ENCODE measurements around the gene LHX5. TPM values are rescaled to one million over a fixed set of nuclear protein-coding genes. Genes with fewer than 3 reads are reported as not detected.
"Not testable (repeated sequence)": the region's sequence is repeated elsewhere in the genome, so short reads cannot be mapped to it uniquely, and the experiment has no call there.

LHX5 gene
- total RNA-seq: 0.35 TPM in 1 of 2 replicates, not detected in the other

- no peak for DNase-seq (ENCODE audit: low read depth)
These were observed at the start of gene LHX5 for GRCh38 chr12:113471619-113472171. Gene LHX5, minus strand, starts transcription at chr12:113471871. Its CDS starts 373 bp downstream, at chr12:113471498.

GRCh38 chr12:113519464-113520307, 48.0 kb upstream of the LHX5 start:
- no peak for DNase-seq (ENCODE audit: low read depth)

GRCh38 chr12:113515082-113515856, 43.6 kb upstream of the LHX5 start:
- DNase-seq (ENCODE audit: low read depth): no peak

GRCh38 chr12:113514602-113515001, 42.9 kb upstream of the LHX5 start:
- DNase-seq (ENCODE audit: low read depth): no peak

- DNase-seq (ENCODE audit: low read depth): no peak
These were observed 40.9 kb upstream of the LHX5 start for GRCh38 chr12:113512568-113512967.

- DNase-seq (ENCODE audit: low read depth): no peak
These were observed 35.2 kb upstream of the LHX5 start for GRCh38 chr12:113506867-113507266.

GRCh38 chr12:113505941-113506340, 34.3 kb upstream of the LHX5 start:
- DNase-seq (ENCODE audit: low read depth): no peak

- DNase-seq (ENCODE audit: low read depth): no peak
These were observed 33.2 kb upstream of the LHX5 start for GRCh38 chr12:113504917-113505316.

GRCh38 chr12:113500782-113501311, 29.2 kb upstream of the LHX5 start:
- no peak for DNase-seq (ENCODE audit: low read depth)

- no peak for DNase-seq (ENCODE audit: low read depth)
These were observed 28.6 kb upstream of the LHX5 start for GRCh38 chr12:113500306-113500675.

- DNase-seq (ENCODE audit: low read depth): no peak
These were observed 26.8 kb upstream of the LHX5 start for GRCh38 chr12:113498490-113498889.

- no peak for DNase-seq (ENCODE audit: low read depth)
These were observed 26.0 kb upstream of the LHX5 start for GRCh38 chr12:113497693-113498092.

- not testable (repeated sequence) for DNase-seq (ENCODE audit: low read depth)
These were observed 24.3 kb upstream of the LHX5 start for GRCh38 chr12:113495941-113496340.

GRCh38 chr12:113488322-113488721, 16.7 kb upstream of the LHX5 start:
- DNase-seq (ENCODE audit: low read depth): no peak

GRCh38 chr12:113486722-113487121, 15.1 kb upstream of the LHX5 start:
- DNase-seq (ENCODE audit: low read depth): no peak

- no peak for DNase-seq (ENCODE audit: low read depth)
These were observed 13.7 kb upstream of the LHX5 start for GRCh38 chr12:113485330-113485729.

GRCh38 chr12:113482334-113482733, 10.7 kb upstream of the LHX5 start:
- DNase-seq (ENCODE audit: low read depth): no peak

- no peak for DNase-seq (ENCODE audit: low read depth)
These were observed 8.8 kb upstream of the LHX5 start for GRCh38 chr12:113480336-113480971.

GRCh38 chr12:113479590-113480335, 8.1 kb upstream of the LHX5 start:
- no peak for DNase-seq (ENCODE audit: low read depth)

- DNase-seq (ENCODE audit: low read depth): no peak
These were observed 7.5 kb upstream of the LHX5 start for GRCh38 chr12:113479216-113479589.

- no peak for DNase-seq (ENCODE audit: low read depth)
These were observed 6.8 kb upstream of the LHX5 start for GRCh38 chr12:113478351-113479011.

Measured in renal cortical epithelial cell (primary cell).